Esophagus squamous epithelium (tissue), 4 donors: Measurements from ENCODE around the gene ZNF474.

Experiments used
- CTCF ChIP-seq, 6 experiments: fragments of 450-650 bp in 4 of 6; fragments of 200-600 bp in 2 of 6; sonication (generic) in 2 of 6; IDR thresholded peaks; one replicate each; pipeline ENCODE4 v1.5.1; 2016 to 2019; ENCODE audit warnings: antibody characterized with exemption in 6 of 6, mild to moderate bottlenecking in 4 of 6, moderate library complexity in 4 of 6
- POLR2A ChIP-seq, 4 donors: fragments of 450-650 bp; IDR thresholded peaks; one replicate each; pipeline ENCODE4 v1.6.1; 2017; ENCODE audit warnings: antibody characterized with exemption in 4 of 4, mild to moderate bottlenecking in 4 of 4, moderate library complexity in 3 of 4

- no peak for TF ChIP-seq CTCF (IDR thresholded peaks at IDR 0.05)
- no peak for TF ChIP-seq POLR2A (IDR thresholded peaks at IDR 0.05)
Observed at GRCh38 chr5:122165559-122166078, 36.3 kb downstream of the ZNF474 start.
